ENCODE data around the gene RBP3.

The RBP3 gene

DNA sequence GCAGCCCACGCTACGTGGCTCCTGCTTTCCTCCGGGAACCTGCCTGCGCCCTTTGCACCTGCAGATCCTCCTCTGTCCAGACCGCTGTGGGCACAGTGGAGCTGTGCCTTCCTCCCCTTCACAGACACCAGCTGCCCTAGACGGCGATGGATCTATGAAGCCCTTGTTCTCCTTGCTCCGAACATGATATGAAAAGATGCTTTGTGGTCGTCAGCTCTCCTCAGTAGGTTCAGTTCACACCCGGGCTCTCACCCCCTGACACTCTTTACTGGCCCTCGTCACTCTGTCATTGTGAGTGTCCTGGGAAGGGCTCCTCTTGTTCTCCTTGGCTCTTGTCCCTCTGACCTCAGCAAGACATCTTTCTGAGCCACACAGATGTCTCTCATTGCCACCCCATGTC, 31.7 kb downstream of the RBP3 start:
- no peak for TF ChIP-seq CTCF (IDR thresholded peaks at IDR 0.05; ENCODE audit: low read depth, low read length, missing control alignments)
- no peak overlapping the region for H3K4me3 ChIP-seq (ENCODE audit: low read depth, low read length)
- no peaks in the 10 kb centered on the region for H3K27me3 ChIP-seq (replicated peaks)
- H3K36me3 ChIP-seq (replicated peaks) = no peaks in the 10 kb centered on the region
- in situ Hi-C loops (cut with HindIII; ENCODE audit: low pct_ligation_motif_present, low sequenced_read_pairs) = no loop called here
- no peak for DNase-seq
- no peak overlapping the region for H3K27ac ChIP-seq

DNA sequence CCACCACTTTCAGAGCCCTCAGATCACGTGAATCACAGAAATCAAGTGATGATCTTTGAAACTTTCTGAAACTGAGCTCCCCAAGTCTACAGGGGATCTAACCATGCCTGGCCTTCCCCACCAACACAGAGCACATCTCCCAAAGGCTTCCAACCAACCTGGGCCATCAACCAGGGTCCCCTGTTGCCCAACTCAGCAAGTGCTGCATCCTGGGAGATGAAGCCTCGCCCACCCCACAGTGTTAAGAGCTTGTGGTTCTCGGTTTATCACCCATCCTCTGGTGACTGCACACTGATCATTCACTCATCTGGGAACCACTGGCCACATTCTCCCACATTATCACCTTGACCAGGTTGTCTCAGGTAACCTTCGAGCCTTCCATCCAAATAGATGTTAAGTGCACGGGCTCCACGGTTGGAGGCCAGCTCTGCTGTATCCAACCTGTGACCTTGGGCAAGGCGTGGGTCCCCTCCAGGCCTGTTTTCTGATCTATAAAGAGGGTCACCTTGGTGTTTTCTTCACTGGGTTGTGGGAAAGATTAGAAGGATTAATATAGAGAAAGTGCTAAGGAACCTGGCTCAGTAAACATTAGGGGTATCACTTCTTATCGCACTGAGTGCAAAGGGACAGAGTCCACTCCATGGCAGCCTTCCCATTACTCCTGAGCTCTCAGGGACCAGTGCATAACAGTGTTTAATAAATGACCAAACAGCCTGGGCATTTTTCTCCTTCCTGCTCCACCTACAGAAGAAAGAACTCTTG, 32.4 kb downstream of the RBP3 start:
- Histone ChIP-seq H3K27me3 (replicated peaks) (no peaks in the 10 kb centered on the region), H3K36me3 (replicated peaks) (no peaks in the 10 kb centered on the region), H3K4me3 (ENCODE audit: low read depth, low read length) (no peak overlapping the region), H3K27ac (no peak overlapping the region)
- TF ChIP-seq CTCF (IDR thresholded peaks at IDR 0.05; ENCODE audit: low read depth, low read length, missing control alignments) = no peak
- in situ Hi-C loops (cut with HindIII; ENCODE audit: low pct_ligation_motif_present, low sequenced_read_pairs) = no loop called here
- DNase-seq = no peak

DNA sequence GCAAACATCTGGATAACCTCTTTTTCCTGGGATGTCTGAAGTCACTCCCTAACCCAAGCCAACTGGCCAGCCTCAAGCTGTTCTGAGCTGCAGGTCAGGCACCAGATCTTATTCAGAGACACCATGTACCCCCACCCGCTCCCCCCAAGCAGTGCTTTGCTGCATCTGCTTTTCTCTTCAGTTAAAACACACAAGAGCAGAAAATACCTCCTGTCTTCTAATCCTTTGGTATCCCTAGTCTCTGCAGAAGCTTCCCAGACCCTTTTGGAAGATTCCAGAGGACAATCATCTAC, 32.9 kb downstream of the RBP3 start:
- Histone ChIP-seq H3K27ac (no peak overlapping the region), H3K27me3 (replicated peaks) (no peaks in the 10 kb centered on the region), H3K36me3 (replicated peaks) (no peaks in the 10 kb centered on the region), H3K4me3 (ENCODE audit: low read depth, low read length) (no peak overlapping the region)
- no peak for TF ChIP-seq CTCF (IDR thresholded peaks at IDR 0.05; ENCODE audit: low read depth, low read length, missing control alignments)
- in situ Hi-C loops (cut with HindIII; ENCODE audit: low pct_ligation_motif_present, low sequenced_read_pairs) = no loop called here
- DNase-seq = no peak

DNA sequence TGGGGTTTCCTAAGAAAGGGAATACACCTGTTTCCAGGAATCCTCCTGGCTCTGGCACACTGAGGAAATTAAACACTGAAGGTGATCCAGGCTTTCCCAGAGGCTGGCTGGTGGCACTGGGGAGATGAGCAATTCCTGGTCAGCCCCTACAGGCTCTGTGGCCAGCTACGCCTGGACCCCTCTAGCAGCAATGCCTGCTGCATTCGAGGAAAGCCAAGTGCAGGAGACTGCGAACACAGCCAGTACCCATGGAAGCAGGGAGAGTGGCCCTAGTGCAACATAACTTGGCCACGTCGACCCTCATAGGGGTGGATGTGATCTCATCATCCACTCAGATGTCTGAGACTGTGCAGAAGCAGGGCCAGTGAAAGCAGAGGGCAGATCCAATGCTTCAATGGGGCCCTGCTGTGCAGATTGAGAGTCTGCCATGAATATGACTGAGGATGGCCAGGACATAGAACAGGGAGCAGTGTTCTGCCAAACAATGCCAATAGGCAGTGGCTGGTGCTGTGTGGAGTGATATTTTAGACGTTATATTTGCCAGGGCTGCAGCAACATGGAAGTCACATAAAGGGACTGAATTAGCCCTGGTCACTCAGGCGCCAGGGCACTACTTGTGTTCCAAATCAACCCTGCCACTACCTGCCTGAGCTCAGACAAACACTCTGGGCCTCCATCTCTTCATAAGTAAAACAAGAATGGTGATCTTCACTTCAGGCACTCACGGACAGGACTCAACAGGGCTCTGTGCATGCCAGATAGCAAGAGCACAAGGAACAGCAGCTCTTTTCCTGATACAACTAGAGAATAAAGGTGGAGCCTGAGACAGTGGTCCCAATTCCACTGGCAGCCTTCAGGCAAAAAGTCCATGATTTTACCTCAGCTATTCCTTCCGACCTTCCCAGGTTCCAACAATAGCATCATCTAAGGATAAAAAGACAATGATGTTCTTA, 33.5 kb downstream of the RBP3 start:
- DNase-seq = no peak
- Histone ChIP-seq H3K4me3 (ENCODE audit: low read depth, low read length) (no peak overlapping the region), H3K36me3 (replicated peaks) (no peaks in the 10 kb centered on the region), H3K27ac (no peak overlapping the region), H3K27me3 (replicated peaks) (no peaks in the 10 kb centered on the region)
- in situ Hi-C loops (cut with HindIII; ENCODE audit: low pct_ligation_motif_present, low sequenced_read_pairs) = no loop called here
- TF ChIP-seq CTCF (IDR thresholded peaks at IDR 0.05; ENCODE audit: low read depth, low read length, missing control alignments) = no peak

GRCh38 chr10:47383261-47384147, 35.3 kb downstream of the RBP3 start:
- H3K27ac ChIP-seq = no peak overlapping the region
- DNase-seq = no peak
- H3K4me3 ChIP-seq (ENCODE audit: low read depth, low read length) = peak overlapping the region; percentile 73
- no peaks in the 10 kb centered on the region for H3K36me3 ChIP-seq (replicated peaks)
- TF ChIP-seq CTCF (IDR thresholded peaks at IDR 0.05; ENCODE audit: low read depth, low read length, missing control alignments) = no peak
- no peaks in the 10 kb centered on the region for H3K27me3 ChIP-seq (replicated peaks)
- in situ Hi-C loops (cut with HindIII; ENCODE audit: low pct_ligation_motif_present, low sequenced_read_pairs) = no loop called here
